OCI-LY7 (cell line): ENCODE data around the gene RNF168. TPM values are rescaled to one million over a fixed set of nuclear protein-coding genes. Genes with fewer than 3 reads are reported as not detected.
A peak's percentile ranks its signal among the peaks of the same experiment; 100 is the strongest.

Experiments used
- BruUV-seq: library from RNA; stranded (reverse); fragments of 400-500 nt; replicated peaks from 2 replicates; lab custom pipeline; 2021; lab: Mats Ljungman, UMichigan
- CTCF ChIA-PET: fragments of 300-600 bp; sonication (Branson Sonifier 250); formaldehyde crosslinking; loops from one replicate; lab custom pipeline; 2022; ENCODE audit warnings: antibody characterized with exemption; ENCODE audit not compliant: unreplicated experiment; lab: Charles Lee
- POLR2A ChIA-PET: fragments of 300-600 bp; sonication (Branson Sonifier 250); formaldehyde crosslinking; loops from one replicate; lab custom pipeline; 2022; ENCODE audit warnings: antibody characterized with exemption; lab: Charles Lee
- DNase-seq: peaks from one replicate; pipeline ENCODE4 v3.0.0-alpha.2; 2015; ENCODE audit warnings: low spot score
- H2AFZ ChIP-seq: fragments of 200-600 bp; sonication (generic), shearing (Covaris generic); 2 replicates; pipeline ENCODE4 v1.6.1; 2014; ENCODE audit warnings: mild to moderate bottlenecking, antibody characterized with exemption, low read length, moderate library complexity
- H3K27ac ChIP-seq: fragments of 200-600 bp; sonication (generic); 2 replicates; pipeline ENCODE4 v1.5.1; 2014; ENCODE audit warnings: mixed run types, low read depth, mild to moderate bottlenecking, moderate library complexity, low read length, inconsistent platforms; ENCODE audit not compliant: poor library complexity, severe bottlenecking
- H3K36me3 ChIP-seq: fragments of 200-600 bp; sonication (generic); 2 replicates; pipeline ENCODE4 v1.6.1; 2014; ENCODE audit warnings: mild to moderate bottlenecking, antibody characterized with exemption, low read length, moderate library complexity, mixed read lengths; ENCODE audit not compliant: insufficient read depth
- H3K4me1 ChIP-seq: fragments of 200-600 bp; sonication (generic); 2 replicates; pipeline ENCODE4 v1.5.1; 2014; ENCODE audit warnings: mild to moderate bottlenecking, low read length; ENCODE audit not compliant: insufficient read depth, poor library complexity, severe bottlenecking
- H3K4me2 ChIP-seq: fragments of 200-600 bp; sonication (generic); 2 replicates; pipeline ENCODE4 v1.6.1; 2014; ENCODE audit warnings: mild to moderate bottlenecking, low read length
- H3K4me3 ChIP-seq: fragments of 200-600 bp; sonication (generic); 2 replicates; pipeline ENCODE4 v1.5.1; 2014; ENCODE audit warnings: mild to moderate bottlenecking, low read depth, low read length; ENCODE audit not compliant: poor library complexity, severe bottlenecking
- H3K79me2 ChIP-seq: fragments of 200-600 bp; sonication (generic); 2 replicates; pipeline ENCODE4 v1.6.1; 2016; ENCODE audit warnings: low read depth, mild to moderate bottlenecking, low read length, moderate library complexity, mixed read lengths; ENCODE audit not compliant: insufficient read depth
- H3K9me2 ChIP-seq: fragments of 200-600 bp; sonication (generic); 2 replicates; pipeline ENCODE4 v1.6.1; 2016; ENCODE audit warnings: mild to moderate bottlenecking, low read length, mixed read lengths; ENCODE audit not compliant: insufficient read depth
- H3K9me3 ChIP-seq: fragments of 200-600 bp; sonication (generic); 2 replicates; pipeline ENCODE4 v1.6.1; 2014; ENCODE audit warnings: mild to moderate bottlenecking, mixed run types, low read length, mixed read lengths
- H4K20me1 ChIP-seq: fragments of 200-600 bp; sonication (generic); 2 replicates; pipeline ENCODE4 v1.6.1; 2014; ENCODE audit warnings: mild to moderate bottlenecking, antibody characterized with exemption, low read length, moderate library complexity, mixed read lengths; ENCODE audit not compliant: insufficient read depth
- CTCF ChIP-seq: fragments of 200-600 bp; sonication (generic); conservative IDR thresholded peaks from 2 replicates; pipeline ENCODE4 v1.5.1; 2014; ENCODE audit warnings: mild to moderate bottlenecking, antibody characterized with exemption, low read length, moderate library complexity, mixed read lengths
- EZH2phosphoT487 ChIP-seq: fragments of 200-600 bp; sonication (generic); IDR thresholded peaks from 2 replicates; pipeline ENCODE4 v1.6.1; 2018; ENCODE audit warnings: low read depth, borderline replicate concordance, mild to moderate bottlenecking, mixed run types, antibody characterized with exemption, low read length, moderate library complexity, mixed read lengths
- intact Hi-C: fragments of 100-400 bp; cut with micrococcal nuclease; formaldehyde crosslinking; loops from one replicate; pipeline ENCODE4 v1.10.0; 2022; ENCODE audit not compliant: unreplicated experiment
- total RNA-seq, 2 experiments: library from RNA; depleted of rRNA in 1 of 2; stranded (reverse); fragments of >200 nt in 1 of 2; shearing (Covaris generic) in 1 of 2; gene quantifications; 2 replicates each; pipeline ENCODE4 v1.2.3, GENCODE V29; 2014 to 2022

RNF168 gene
- total RNA-seq, 2 experiments from 2014 or later = 31.3 to 38.1 TPM

- DNase-seq = no peak
- Histone ChIP-seq H3K36me3 (no peaks in the 10 kb centered on the region), H3K9me2 (no peaks in the 10 kb centered on the region), H4K20me1 (no peaks in the 10 kb centered on the region), H3K79me2 (no peaks in the 10 kb centered on the region), H2AFZ (no peak overlapping the region), H3K4me1 (peaks cover 8% of the 10 kb centered on the region), H3K27ac (no peak overlapping the region), H3K9me3 (no peaks in the 10 kb centered on the region; the same call in 1 of the 2 replicates), H3K4me3 (no peak overlapping the region), H3K4me2 (no peak overlapping the region)
- TF ChIP-seq EZH2phosphoT487 (no peak), CTCF (no peak)
- CTCF ChIA-PET = no interaction called here
- intact Hi-C loops = no loop called here
- BruUV-seq = no TSS peak
- POLR2A ChIA-PET = interaction anchor here (0.6 to 0.7 kb wide), 2 partner anchors 57 to 1514 kb away, joined by 3 read pairs; no protein-coding TSS in a partner anchor
Observed at GRCh38 chr3:196531418-196531817, 27.9 kb upstream of the RNF168 start.

GRCh38 chr3:196528639-196529233, 25.2 kb upstream of the RNF168 start:
- ChIA-PET POLR2A (interaction anchor here (0.6 to 1.3 kb wide), 2 partner anchors 78 to 156 kb away, joined by 3 read pairs; no protein-coding TSS in a partner anchor), CTCF (no interaction called here)
- peak; percentile 77 for DNase-seq
- intact Hi-C loops = no loop called here
- no peaks in the 10 kb centered on the region; the same call in 1 of the 2 replicates for H3K9me3 ChIP-seq
- peak overlapping the region; percentile 68 for H2AFZ ChIP-seq
- no peaks in the 10 kb centered on the region for H3K9me2 ChIP-seq
- no peaks in the 10 kb centered on the region for H3K79me2 ChIP-seq
- BruUV-seq = no TSS peak
- peaks cover 8% of the 10 kb centered on the region for H3K4me1 ChIP-seq
- TF ChIP-seq EZH2phosphoT487 (no peak), CTCF (peak; percentile 81)
- no peaks in the 10 kb centered on the region for H4K20me1 ChIP-seq
- H3K27ac ChIP-seq = no peak overlapping the region
- no peaks in the 10 kb centered on the region for H3K36me3 ChIP-seq
- H3K4me3 ChIP-seq = peak overlapping the region; percentile 55
- H3K4me2 ChIP-seq = peak overlapping the region; percentile 65

- Histone ChIP-seq H3K4me3 (no peak overlapping the region), H3K4me2 (no peak overlapping the region), H2AFZ (no peak overlapping the region), H3K36me3 (no peaks in the 10 kb centered on the region), H3K9me3 (peaks cover 4% of the 10 kb centered on the region), H4K20me1 (no peaks in the 10 kb centered on the region), H3K27ac (no peak overlapping the region), H3K9me2 (no peaks in the 10 kb centered on the region), H3K4me1 (peaks cover 8% of the 10 kb centered on the region), H3K79me2 (no peaks in the 10 kb centered on the region)
- intact Hi-C loops = no loop called here
- no peak for TF ChIP-seq EZH2phosphoT487
- no peak for DNase-seq
- ChIA-PET POLR2A (interaction anchor here (0.6 kb wide), 1 partner anchor 273 kb away, joined by 3 read pairs; no protein-coding TSS in a partner anchor), CTCF (no interaction called here)
- BruUV-seq = no TSS peak
Observed at GRCh38 chr3:196525141-196525540, 21.6 kb upstream of the RNF168 start.
